ENCODE data around the gene HDDC2.

HDDC2 gene

DNA sequence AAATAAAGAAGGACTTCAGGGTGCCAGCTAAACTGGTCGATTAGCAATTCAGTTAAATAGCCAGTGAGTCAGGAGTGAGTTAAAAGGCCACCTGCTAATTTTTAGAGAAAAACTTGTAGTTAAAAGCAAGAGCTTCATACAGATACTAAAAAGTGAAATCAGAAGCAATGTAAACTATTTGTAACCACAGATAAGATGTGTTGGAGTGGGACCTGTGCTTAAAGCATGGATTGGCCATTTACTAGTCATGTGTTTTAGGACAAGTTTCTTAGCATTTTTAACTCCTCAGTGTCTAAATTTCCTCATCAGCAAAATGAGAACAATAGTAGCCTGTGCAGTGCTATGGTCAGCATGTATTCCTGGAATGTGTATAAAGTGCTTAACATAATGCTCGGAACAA is 23.8 kb upstream of the HDDC2 start:
- no peaks in the 10 kb centered on the region for H3K9me3 ChIP-seq (ENCODE audit: control insufficient read depth in 2 of 2, low read length in 2 of 2)
- H3K9ac ChIP-seq (ENCODE audit: low read length in 2 of 2): no peak overlapping the region
- H3K36me3 ChIP-seq (ENCODE audit: control insufficient read depth in 2 of 2, insufficient read depth in 2 of 2, low read length in 2 of 2): no peaks in the 10 kb centered on the region
- no peaks in the 10 kb centered on the region for H3K27me3 ChIP-seq (ENCODE audit: control insufficient read depth in 1 of 2, insufficient read depth in 2 of 2, low read length in 2 of 2)
- no peak overlapping the region for H3K4me3 ChIP-seq (ENCODE audit: low read length in 2 of 2)
- no peaks in the 10 kb centered on the region for H3K4me1 ChIP-seq (ENCODE audit: control insufficient read depth, insufficient read depth, low read length)
- no peak overlapping the region for H3K27ac ChIP-seq (ENCODE audit: low read length)

- Histone ChIP-seq H3K27me3 (ENCODE audit: control insufficient read depth in 1 of 2, insufficient read depth in 2 of 2, low read length in 2 of 2) (no peaks in the 10 kb centered on the region), H3K4me1 (ENCODE audit: control insufficient read depth, insufficient read depth, low read length) (no peaks in the 10 kb centered on the region), H3K4me3 (ENCODE audit: low read length in 2 of 2) (no peak overlapping the region), H3K9ac (ENCODE audit: low read length in 2 of 2) (no peak overlapping the region), H3K9me3 (ENCODE audit: control insufficient read depth in 2 of 2, low read length in 2 of 2) (no peaks in the 10 kb centered on the region), H3K36me3 (ENCODE audit: control insufficient read depth in 2 of 2, insufficient read depth in 2 of 2, low read length in 2 of 2) (no peaks in the 10 kb centered on the region), H3K27ac (ENCODE audit: low read length) (no peak overlapping the region)
Observed at GRCh38 chr6:125323376-125323775, 21.6 kb upstream of the HDDC2 start.

- Histone ChIP-seq H3K4me3 (ENCODE audit: low read length in 2 of 2) (no peak overlapping the region), H3K9ac (ENCODE audit: low read length in 2 of 2) (no peak overlapping the region), H3K9me3 (ENCODE audit: control insufficient read depth in 2 of 2, low read length in 2 of 2) (no peaks in the 10 kb centered on the region), H3K27me3 (ENCODE audit: control insufficient read depth in 1 of 2, insufficient read depth in 2 of 2, low read length in 2 of 2) (no peaks in the 10 kb centered on the region), H3K36me3 (ENCODE audit: control insufficient read depth in 2 of 2, insufficient read depth in 2 of 2, low read length in 2 of 2) (no peaks in the 10 kb centered on the region), H3K27ac (ENCODE audit: low read length) (no peak overlapping the region), H3K4me1 (ENCODE audit: control insufficient read depth, insufficient read depth, low read length) (no peaks in the 10 kb centered on the region)
Observed at GRCh38 chr6:125316621-125317020, 14.9 kb upstream of the HDDC2 start.

DNA sequence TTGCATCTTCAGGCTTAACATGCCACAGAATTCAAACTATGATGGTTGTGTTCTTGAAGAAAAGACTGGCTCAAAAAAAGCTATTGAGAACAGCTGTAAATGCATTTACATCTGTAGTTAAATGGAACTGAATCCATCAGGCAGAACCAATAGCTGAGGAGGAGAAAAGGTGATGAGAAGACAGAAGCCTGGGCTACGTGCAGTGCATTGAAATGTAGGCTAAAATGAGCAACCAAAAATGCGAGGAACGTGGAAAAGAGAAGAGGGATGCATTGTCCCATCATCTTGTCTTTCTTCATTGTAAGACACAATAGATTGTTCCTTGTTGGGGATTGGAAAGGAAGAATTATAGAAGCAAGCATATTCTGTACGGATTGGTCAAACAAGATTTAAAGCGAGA is 13.8 kb upstream of the HDDC2 start:
- H3K36me3 ChIP-seq (ENCODE audit: control insufficient read depth in 2 of 2, insufficient read depth in 2 of 2, low read length in 2 of 2): no peaks in the 10 kb centered on the region
- no peak overlapping the region for H3K27ac ChIP-seq (ENCODE audit: low read length)
- no peak overlapping the region for H3K9ac ChIP-seq (ENCODE audit: low read length in 2 of 2)
- no peaks in the 10 kb centered on the region for H3K9me3 ChIP-seq (ENCODE audit: control insufficient read depth in 2 of 2, low read length in 2 of 2)
- H3K4me3 ChIP-seq (ENCODE audit: low read length in 2 of 2): no peak overlapping the region
- no peaks in the 10 kb centered on the region for H3K27me3 ChIP-seq (ENCODE audit: control insufficient read depth in 1 of 2, insufficient read depth in 2 of 2, low read length in 2 of 2)
- no peaks in the 10 kb centered on the region for H3K4me1 ChIP-seq (ENCODE audit: control insufficient read depth, insufficient read depth, low read length)

DNA sequence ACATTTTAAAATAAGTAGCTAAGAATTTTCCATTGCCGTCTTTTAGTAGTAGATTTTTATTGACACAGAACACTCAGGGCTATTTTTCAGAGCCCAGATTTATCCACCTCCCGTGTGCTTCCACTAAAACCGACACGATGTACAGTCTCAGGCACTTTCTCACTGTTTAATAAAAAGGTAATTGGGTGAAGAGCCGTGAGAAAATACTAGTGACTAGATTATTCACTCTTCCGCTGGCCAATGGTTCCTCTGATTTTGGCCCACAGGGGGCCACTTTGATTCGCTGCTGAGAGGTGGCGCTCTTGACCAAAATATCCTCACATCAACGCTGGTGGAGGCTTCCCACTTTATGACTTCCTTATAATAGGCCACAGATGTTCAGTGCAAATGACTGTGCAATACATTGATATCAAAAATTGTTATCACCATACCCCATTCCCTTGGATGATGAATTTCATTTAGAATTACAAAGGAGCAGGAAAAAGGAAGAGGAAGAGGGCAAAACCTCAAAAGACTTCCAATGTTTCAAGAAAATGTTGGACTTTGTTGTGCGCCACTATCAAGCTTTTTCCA is 12.3 kb upstream of the HDDC2 start:
- Histone ChIP-seq H3K4me1 (ENCODE audit: control insufficient read depth, insufficient read depth, low read length) (no peaks in the 10 kb centered on the region), H3K9ac (ENCODE audit: low read length in 2 of 2) (no peak overlapping the region), H3K36me3 (ENCODE audit: control insufficient read depth in 2 of 2, insufficient read depth in 2 of 2, low read length in 2 of 2) (no peaks in the 10 kb centered on the region), H3K9me3 (ENCODE audit: control insufficient read depth in 2 of 2, low read length in 2 of 2) (no peaks in the 10 kb centered on the region), H3K4me3 (ENCODE audit: low read length in 2 of 2) (no peak overlapping the region), H3K27me3 (ENCODE audit: control insufficient read depth in 1 of 2, insufficient read depth in 2 of 2, low read length in 2 of 2) (no peaks in the 10 kb centered on the region), H3K27ac (ENCODE audit: low read length) (no peak overlapping the region)

GRCh38 chr6:125312950-125313349 is 11.2 kb upstream of the HDDC2 start:
- H3K27ac ChIP-seq (ENCODE audit: low read length): no peak overlapping the region
- no peaks in the 10 kb centered on the region for H3K36me3 ChIP-seq (ENCODE audit: control insufficient read depth in 2 of 2, insufficient read depth in 2 of 2, low read length in 2 of 2)
- H3K4me1 ChIP-seq (ENCODE audit: control insufficient read depth, insufficient read depth, low read length): no peaks in the 10 kb centered on the region
- H3K9ac ChIP-seq (ENCODE audit: low read length in 2 of 2): no peak overlapping the region
- no peaks in the 10 kb centered on the region for H3K27me3 ChIP-seq (ENCODE audit: control insufficient read depth in 1 of 2, insufficient read depth in 2 of 2, low read length in 2 of 2)
- no peaks in the 10 kb centered on the region for H3K9me3 ChIP-seq (ENCODE audit: control insufficient read depth in 2 of 2, low read length in 2 of 2)
- H3K4me3 ChIP-seq (ENCODE audit: low read length in 2 of 2): no peak overlapping the region

- Histone ChIP-seq H3K4me3 (ENCODE audit: low read length in 2 of 2) (no peak overlapping the region), H3K4me1 (ENCODE audit: control insufficient read depth, insufficient read depth, low read length) (no peaks in the 10 kb centered on the region), H3K27ac (ENCODE audit: low read length) (no peak overlapping the region), H3K36me3 (ENCODE audit: control insufficient read depth in 2 of 2, insufficient read depth in 2 of 2, low read length in 2 of 2) (no peaks in the 10 kb centered on the region), H3K9me3 (ENCODE audit: control insufficient read depth in 2 of 2, low read length in 2 of 2) (no peaks in the 10 kb centered on the region), H3K9ac (ENCODE audit: low read length in 2 of 2) (no peak overlapping the region), H3K27me3 (ENCODE audit: control insufficient read depth in 1 of 2, insufficient read depth in 2 of 2, low read length in 2 of 2) (no peaks in the 10 kb centered on the region)
Observed at GRCh38 chr6:125312478-125312877, 10.7 kb upstream of the HDDC2 start.

- Histone ChIP-seq H3K9ac (ENCODE audit: low read length in 2 of 2) (no peak overlapping the region), H3K27ac (ENCODE audit: low read length) (no peak overlapping the region), H3K4me3 (ENCODE audit: low read length in 2 of 2) (no peak overlapping the region)
Observed at GRCh38 chr6:125310994-125311649, 9.4 kb upstream of the HDDC2 start.

DNA sequence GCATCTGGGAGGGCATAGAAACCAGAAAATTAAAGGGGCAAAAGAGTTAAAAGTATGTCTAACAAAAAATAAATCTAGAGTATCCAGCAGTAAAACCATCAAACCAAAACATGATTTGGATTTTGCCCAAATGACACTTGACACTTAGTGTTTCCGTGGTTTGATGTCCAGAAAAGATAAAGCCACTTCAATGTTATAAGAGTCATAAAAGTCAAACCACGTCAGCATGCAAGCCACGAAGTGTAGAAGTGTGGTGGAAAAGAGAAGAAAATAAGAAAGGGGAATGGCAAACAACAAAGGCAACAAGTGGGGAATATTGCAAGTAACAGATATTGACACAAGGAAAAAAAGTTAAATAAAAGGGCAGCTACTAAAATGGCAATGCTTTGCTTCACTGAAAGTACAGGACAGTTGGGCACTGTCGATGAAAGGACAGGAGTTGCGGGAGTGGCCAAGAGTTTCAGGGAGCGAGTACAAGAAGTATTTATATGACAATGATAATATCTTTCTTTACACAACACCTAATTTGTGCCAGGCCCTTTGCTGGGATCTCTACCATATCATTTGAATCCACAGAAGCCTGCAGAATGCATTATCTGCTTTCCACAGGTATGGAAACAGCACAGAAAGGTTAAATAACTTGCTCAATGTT is 6.3 kb upstream of the HDDC2 start:
- H3K4me1 ChIP-seq (ENCODE audit: control insufficient read depth, insufficient read depth, low read length): no peaks in the 10 kb centered on the region
- no peaks in the 10 kb centered on the region for H3K9me3 ChIP-seq (ENCODE audit: control insufficient read depth in 2 of 2, low read length in 2 of 2)
- H3K36me3 ChIP-seq (ENCODE audit: control insufficient read depth in 2 of 2, insufficient read depth in 2 of 2, low read length in 2 of 2): no peaks in the 10 kb centered on the region
- no peaks in the 10 kb centered on the region for H3K27me3 ChIP-seq (ENCODE audit: control insufficient read depth in 1 of 2, insufficient read depth in 2 of 2, low read length in 2 of 2)
- no peak overlapping the region for H3K27ac ChIP-seq (ENCODE audit: low read length)
- H3K9ac ChIP-seq (ENCODE audit: low read length in 2 of 2): no peak overlapping the region
- H3K4me3 ChIP-seq (ENCODE audit: low read length in 2 of 2): no peak overlapping the region

More at GRCh38 chr6:125310994-125311649, 9.4 kb upstream of the HDDC2 start:
- no peaks in the 10 kb centered on the region for H3K27me3 ChIP-seq (ENCODE audit: control insufficient read depth in 1 of 2, insufficient read depth in 2 of 2, low read length in 2 of 2)
- H3K4me1 ChIP-seq (ENCODE audit: control insufficient read depth, insufficient read depth, low read length): no peaks in the 10 kb centered on the region
- H3K36me3 ChIP-seq (ENCODE audit: control insufficient read depth in 2 of 2, insufficient read depth in 2 of 2, low read length in 2 of 2): no peaks in the 10 kb centered on the region
- H3K9me3 ChIP-seq (ENCODE audit: control insufficient read depth in 2 of 2, low read length in 2 of 2): no peaks in the 10 kb centered on the region

GRCh38 chr6:125307150-125307838 is 5.5 kb upstream of the HDDC2 start:
- H3K27ac ChIP-seq (ENCODE audit: low read length): no peak overlapping the region

More at GRCh38 chr6:125307150-125307838, 5.5 kb upstream of the HDDC2 start:
- H3K9me3 ChIP-seq (ENCODE audit: control insufficient read depth in 2 of 2, low read length in 2 of 2): no peaks in the 10 kb centered on the region
- H3K4me3 ChIP-seq (ENCODE audit: low read length in 2 of 2): no peak overlapping the region
- no peak overlapping the region for H3K9ac ChIP-seq (ENCODE audit: low read length in 2 of 2)
- H3K27me3 ChIP-seq (ENCODE audit: control insufficient read depth in 1 of 2, insufficient read depth in 2 of 2, low read length in 2 of 2): no peaks in the 10 kb centered on the region
- no peaks in the 10 kb centered on the region for H3K4me1 ChIP-seq (ENCODE audit: control insufficient read depth, insufficient read depth, low read length)
- H3K36me3 ChIP-seq (ENCODE audit: control insufficient read depth in 2 of 2, insufficient read depth in 2 of 2, low read length in 2 of 2): no peaks in the 10 kb centered on the region
